DMS53 treated with DMSO at 0.1 percent for 48 hours (cell line): ENCODE measurements around the gene GREB1.

Source experiments
- DNase-seq: peaks from one replicate; lab custom pipeline; 2025; ENCODE audit not compliant: unreplicated experiment; lab: John Stamatoyannopoulos, UW

GREB1 gene

DNA sequence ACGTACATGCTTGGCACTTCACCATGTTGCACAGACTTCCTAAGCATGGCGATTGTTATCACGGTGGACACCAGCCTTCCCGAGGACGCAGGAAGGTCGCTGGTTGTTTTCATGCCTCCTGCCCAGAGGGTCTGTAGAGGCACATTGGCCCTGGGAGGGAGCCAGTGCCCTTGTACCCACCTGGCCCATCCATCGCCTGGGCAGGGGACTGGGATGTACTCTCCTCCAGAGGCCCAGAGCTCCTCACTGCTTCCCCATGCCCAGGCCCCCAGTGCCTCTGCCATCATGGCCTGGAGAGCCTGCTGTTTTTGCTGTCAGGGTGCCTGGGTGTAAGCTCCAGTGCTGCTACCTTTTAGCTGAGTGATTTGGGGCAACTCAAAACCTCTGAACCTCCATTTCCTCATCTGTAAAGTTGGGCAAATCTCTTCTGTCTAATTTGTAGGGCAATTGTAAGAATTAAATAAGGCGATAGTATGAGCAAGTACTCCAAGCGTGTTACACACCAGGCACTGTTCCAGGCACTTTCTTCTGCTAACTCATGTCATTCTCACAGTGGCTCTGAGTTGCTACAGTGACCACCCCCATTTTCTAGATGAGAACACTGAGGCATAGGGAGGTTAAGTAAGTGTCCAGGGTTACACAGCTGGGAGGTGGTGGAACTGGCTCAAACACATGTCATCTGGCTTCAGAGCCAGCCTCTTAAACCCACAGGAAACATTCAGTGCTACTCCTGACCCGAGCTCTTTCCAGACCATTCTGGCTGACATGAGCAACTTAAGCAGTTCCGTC is 45.3 kb downstream of the GREB1 start:
- DNase-seq, result no peak

DNA sequence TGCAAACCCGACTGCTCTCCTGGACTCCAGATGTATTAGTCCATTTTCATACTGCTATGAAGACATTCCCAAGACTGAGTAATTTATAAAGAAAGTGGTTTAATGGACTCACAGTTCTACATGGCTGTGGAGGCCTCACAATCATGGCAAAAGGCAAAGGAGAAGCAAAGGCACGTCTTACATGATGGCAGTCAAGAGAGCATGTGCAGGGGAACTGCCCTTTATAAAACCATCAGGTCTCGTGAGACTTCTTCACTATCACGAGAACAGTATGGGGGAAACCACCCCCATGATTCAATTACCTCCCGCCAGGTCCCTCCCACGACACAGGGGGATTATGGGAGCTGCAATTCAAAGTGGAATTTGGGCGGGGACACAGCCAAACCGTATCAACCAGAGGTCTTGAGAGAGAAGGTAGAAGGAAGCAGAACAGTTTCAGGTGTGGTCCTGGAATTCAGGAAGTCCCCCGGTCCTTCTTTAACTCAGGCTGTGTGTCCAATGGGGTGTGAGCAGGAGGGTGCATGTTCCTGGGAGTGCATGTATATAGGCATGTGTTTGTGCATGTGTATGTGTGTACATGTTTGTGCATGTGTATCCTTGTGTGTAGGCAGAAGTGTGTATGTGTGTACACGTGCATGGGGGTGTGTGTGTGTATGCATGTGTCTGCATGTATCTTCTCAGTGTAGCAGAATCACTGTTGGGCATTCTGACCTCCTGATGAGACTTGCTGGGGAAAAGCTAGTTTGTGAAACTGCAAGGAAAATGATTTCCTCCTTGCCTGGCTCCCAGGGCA is 46.2 kb downstream of the GREB1 start:
- DNase-seq, result no peak

DNA sequence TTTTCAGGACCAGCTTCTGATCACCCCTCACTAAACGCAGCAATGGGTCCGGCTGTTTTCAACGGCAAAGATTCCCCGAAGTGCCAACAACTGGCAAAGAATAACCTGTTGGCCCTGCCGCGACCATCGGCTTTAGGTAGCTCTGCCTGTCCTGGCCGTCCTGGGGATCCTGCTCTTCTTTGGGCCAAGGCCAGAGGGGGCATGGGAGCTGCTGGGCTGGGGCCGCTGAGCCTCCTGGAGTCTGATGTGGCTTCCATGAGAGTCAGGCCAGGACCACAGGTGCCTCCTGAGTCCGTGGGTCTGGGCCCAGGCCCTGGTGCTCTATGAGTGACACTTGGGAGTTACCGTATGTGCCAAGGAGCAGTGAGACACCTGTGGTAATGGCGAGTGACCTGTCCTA is 46.9 kb downstream of the GREB1 start:
- no peak for DNase-seq

DNA sequence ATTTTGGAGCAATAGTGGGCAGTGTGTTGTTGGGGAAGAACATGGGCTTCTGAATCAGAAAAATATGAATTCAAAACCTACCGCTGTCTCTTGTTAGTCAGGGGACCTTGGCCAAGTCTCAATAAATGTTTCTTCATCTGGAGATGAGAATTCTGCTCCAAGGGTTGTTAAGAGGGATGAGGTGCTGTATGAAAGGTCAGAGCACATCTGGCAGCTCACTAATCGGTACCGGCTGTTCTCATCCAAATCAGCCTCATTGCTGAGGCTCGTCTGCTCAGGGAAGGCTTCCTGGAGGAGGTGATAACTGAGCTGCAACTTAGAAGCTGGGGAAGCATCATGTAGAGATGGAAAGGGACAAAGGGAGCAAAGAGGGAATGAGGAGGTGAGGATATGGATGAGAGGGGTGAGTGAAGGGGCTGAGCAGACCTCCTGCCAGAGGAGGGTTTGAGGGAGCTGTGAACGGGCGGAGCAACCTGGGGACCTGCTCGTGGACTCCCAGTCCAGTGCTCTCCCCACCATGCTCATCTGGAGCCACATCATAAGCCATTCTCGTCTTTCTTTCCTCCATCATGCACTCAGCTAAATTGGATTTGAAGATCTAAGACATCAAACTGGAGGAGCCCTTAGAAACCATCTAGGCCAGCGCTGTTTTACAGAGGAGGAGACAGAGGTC is 47.4 kb downstream of the GREB1 start:
- DNase-seq, result no peak

- DNase-seq, result no peak
Measured at GRCh38 chr2:11581797-11582611, 48.2 kb downstream of the GREB1 start.

GRCh38 chr2:11582612-11582861 is 48.7 kb downstream of the GREB1 start:
- no peak for DNase-seq

DNA sequence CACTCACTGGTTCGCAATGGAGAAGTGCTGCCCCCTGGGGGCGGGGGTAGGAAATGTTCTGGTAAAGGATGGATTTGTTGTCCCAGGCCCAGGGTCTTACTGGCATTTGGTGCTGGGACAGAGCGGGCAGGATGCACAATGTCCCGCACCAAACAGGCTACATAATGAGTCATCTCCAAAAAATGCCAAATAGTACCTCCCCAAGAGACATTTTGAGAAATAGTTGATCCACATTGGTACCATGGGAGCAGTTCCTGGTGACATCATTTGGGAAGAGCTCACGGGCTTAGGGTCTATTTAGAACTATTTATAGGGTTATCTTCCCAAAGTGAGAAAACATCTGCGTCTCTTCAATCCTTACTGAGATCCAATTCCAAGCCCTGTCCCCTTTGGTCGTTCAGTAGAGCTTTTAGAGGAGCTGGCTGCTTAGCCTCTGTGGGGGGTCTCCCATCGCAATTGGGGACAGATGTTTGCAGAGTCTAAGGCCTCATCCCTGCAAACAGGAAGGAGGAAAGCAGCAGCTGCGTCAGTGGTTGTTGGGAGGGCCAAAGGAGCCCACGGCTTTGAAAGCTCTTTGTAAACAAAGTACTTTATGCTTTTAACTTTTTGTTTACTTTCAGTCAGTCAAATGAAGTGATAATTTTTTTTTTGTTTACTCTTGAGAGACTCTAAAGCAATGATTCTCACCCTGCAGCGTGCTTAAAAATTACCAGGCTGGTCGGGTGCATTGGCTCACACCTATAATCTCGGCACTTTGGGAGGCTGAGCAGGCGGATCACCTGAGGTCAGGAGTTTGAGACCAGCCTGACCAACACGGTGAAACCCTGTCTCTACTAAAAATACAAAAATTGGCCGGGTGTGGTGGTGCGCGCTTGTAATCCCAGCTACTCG is 49.3 kb downstream of the GREB1 start:
- DNase-seq, result peak; percentile 69

GRCh38 chr2:11583840-11584524 is 50.1 kb downstream of the GREB1 start:
- DNase-seq, result peak; percentile 68

DNA sequence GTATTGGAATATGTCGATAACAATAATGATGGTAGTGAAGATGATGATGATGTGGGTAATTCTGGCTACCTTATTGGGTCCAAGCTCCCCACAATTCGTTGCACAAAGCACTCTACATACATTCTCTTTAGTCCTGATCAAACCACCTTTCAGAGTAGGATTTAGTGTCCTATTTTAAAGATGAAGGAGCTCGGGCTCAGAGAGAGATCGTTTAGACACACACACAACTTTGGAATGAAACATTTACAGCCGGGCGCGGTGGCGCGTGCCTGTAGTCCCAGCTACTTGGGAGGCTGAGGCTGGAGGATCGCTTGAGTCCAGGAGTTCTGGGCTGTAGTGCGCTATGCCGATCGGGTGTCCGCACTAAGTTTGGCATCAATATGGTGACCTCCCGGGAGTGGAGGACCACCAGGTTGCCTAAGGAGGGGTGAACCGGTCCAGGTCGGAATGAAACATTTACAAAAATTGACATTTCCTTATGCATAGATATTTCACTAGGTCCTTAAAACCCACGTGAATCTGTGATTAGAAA is 50.7 kb downstream of the GREB1 start:
- no peak for DNase-seq

- DNase-seq, result no peak
Measured at GRCh38 chr2:11585071-11585470, 51.2 kb downstream of the GREB1 start.

DNA sequence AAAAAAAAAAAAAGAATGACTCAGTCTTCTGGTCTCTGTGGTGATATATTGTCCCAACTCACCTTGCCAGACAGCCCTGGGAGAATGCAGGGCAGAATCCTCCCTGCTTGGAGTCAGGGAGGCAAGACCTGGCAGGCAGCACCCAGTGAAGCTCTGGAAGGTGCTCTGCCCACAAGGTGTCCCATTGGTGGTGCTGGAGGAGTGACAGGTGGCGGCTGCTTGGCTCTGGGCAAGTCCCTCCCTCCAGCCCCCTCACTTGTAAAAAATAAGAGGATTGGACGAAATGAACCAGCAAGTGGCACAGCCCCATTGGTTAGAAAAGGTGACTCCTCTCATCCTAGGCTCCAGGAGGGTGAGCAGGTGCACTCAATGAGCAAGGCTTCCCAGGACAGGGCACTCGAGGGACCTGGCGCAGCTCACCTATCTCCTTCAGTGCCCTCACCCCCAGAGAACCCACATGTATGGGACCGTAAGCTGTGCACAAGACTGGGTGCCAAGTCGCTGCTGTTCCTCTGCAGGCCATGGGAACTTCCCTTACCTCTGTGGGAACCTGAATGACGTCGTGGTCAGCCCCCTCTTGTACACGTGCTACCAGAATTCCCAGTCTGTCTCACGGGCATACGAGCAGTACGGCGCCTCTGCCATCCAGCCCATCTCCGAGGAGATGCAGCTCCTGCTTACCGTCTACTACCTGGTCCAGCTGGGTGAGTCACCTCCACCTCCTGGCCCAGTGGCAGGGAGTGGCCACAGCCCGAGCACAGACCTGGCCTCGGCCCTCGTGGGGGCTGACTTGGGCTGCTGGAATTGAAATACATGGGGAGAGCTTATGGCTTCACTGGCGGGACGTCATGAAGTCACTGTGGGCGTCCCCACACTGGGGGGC is 54.6 kb downstream of the GREB1 start:
- no peak for DNase-seq

GRCh38 chr2:11589316-11589940 is 55.6 kb downstream of the GREB1 start:
- no peak for DNase-seq

DNA sequence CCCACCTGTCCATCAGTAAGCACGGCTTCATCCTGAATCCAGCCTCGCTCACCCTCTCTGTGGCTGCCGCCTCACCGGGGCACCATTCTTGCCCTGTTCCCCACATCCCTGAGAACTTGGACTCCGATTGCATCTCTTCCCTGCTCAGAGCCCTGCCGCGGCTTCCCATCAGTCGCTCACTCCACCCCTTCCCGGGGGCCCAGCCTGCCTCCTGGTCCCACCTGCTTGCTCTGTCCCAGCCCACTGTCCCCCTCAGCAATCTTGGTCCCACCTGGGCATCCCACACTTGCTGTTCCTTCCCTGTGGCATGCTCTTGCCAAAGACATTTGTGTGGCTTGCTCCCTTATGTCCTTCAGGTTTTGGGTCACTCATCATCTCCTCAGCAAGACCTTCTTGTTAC is 56.3 kb downstream of the GREB1 start:
- no peak for DNase-seq

DNA sequence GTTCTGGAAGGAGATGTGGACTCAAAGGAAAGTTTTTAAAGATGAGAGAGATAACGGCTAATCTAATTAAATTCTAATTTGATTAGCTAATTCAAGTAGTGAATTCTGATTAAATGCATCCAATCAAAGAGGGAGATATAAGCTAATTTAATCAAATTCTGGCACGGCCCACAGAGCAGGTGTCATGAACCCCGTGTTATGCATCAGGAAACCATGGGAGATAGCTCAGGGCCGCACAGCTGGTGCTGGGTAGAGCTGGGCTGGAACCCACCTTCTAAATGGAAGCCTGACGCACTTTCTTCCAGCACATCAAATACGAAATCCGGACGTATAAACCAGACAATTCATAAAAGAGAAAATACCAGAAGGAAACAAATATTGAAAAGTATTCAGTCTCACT is 57.2 kb downstream of the GREB1 start:
- DNase-seq, result no peak

GRCh38 chr2:11592671-11593574 is 59.1 kb downstream of the GREB1 start:
- DNase-seq, result no peak

DNA sequence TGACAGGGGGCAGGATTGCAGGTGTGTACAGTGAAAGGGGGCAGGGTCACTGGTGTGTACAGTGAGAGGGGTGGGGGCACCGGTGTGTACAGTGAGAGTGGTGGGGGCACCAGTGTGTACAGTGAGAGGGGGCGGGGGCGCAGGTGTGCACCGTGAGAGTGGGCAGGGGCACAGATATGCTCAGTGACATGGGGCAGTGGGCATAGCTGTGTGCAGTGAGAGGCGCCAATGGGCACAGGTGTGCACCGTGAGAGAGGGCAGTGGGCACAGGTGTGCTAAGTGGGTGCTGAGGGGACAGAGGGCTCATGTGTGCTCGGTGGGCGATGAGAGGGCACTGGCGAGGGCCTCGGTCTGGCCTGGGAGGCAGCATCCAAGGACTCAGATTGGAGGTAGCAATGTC is 63.0 kb downstream of the GREB1 start:
- no peak for DNase-seq
